Keratinocyte (primary cell): ENCODE measurements around the gene CFAP92. TPM values are rescaled to one million over a fixed set of nuclear protein-coding genes. Genes with fewer than 3 reads are reported as not detected.
"Not testable (repeated sequence)": the region's sequence is repeated elsewhere in the genome, so short reads cannot be mapped to it uniquely, and the experiment has no call there.

Source experiments
- DNase-seq: peaks from one replicate; pipeline ENCODE4 v3.0.0-alpha.2; 2011; ENCODE audit warnings: low read depth, missing footprints, low spot score
- FAIRE-seq: peaks from 2 replicates; lab custom pipeline; 2011; peaks lifted over from hg19 to GRCh38; lab: Jason Lieb, UNC
- H2AFZ ChIP-seq: 2 replicates; pipeline ENCODE4 v1.6.0; 2012; ENCODE audit warnings: low read length, control low read depth, inconsistent platforms; ENCODE audit not compliant: control insufficient read depth
- H3K27ac ChIP-seq: 2 replicates; pipeline ENCODE4 v1.5.1; 2011; ENCODE audit warnings: low read length; ENCODE audit not compliant: control insufficient read depth, insufficient read depth
- H3K27me3 ChIP-seq: 3 replicates; pipeline ENCODE4 v1.6.0; 2011; ENCODE audit warnings: low read length; ENCODE audit not compliant: control insufficient read depth, insufficient read depth; ENCODE audit errors: extremely low read depth
- H3K36me3 ChIP-seq, 2 experiments: 2 replicates in 1 of 2; 3 replicates in 1 of 2; pipeline ENCODE4 v1.5.1; 2011; ENCODE audit warnings: low read length in 2 of 2, mild to moderate bottlenecking in 1 of 2; ENCODE audit not compliant: control insufficient read depth in 2 of 2, insufficient read depth in 2 of 2; ENCODE audit errors: extremely low read depth in 1 of 2
- H3K4me1 ChIP-seq: 3 replicates; pipeline ENCODE4 v1.5.1; 2011; ENCODE audit warnings: low read length; ENCODE audit not compliant: control insufficient read depth, insufficient read depth; ENCODE audit errors: extremely low read depth
- H3K4me2 ChIP-seq: 3 replicates; pipeline ENCODE4 v1.6.0; 2011; ENCODE audit warnings: low read depth, low read length; ENCODE audit not compliant: control insufficient read depth, insufficient read depth; ENCODE audit errors: extremely low read depth
- H3K4me3 ChIP-seq, 3 experiments: fragments of 200-600 bp in 1 of 3; sonication (generic) in 1 of 3; 2 replicates in 2 of 3; 3 replicates in 1 of 3; pipeline ENCODE4 v1.5.1; 2011 to 2016; ENCODE audit warnings: low read length in 3 of 3, mild to moderate bottlenecking in 3 of 3, control low read depth in 2 of 3, inconsistent platforms in 1 of 3, low read depth in 1 of 3, mixed read lengths in 1 of 3, mixed run types in 1 of 3, moderate library complexity in 1 of 3; ENCODE audit not compliant: control insufficient read depth in 2 of 3, insufficient read depth in 2 of 3; ENCODE audit errors: extremely low read depth in 1 of 3
- H3K79me2 ChIP-seq: 2 replicates; pipeline ENCODE4 v1.6.0; 2012; ENCODE audit warnings: low read length; ENCODE audit not compliant: control insufficient read depth, insufficient read depth
- H3K9ac ChIP-seq: 3 replicates; pipeline ENCODE4 v1.6.0; 2011; ENCODE audit warnings: low read length; ENCODE audit not compliant: control insufficient read depth, insufficient read depth; ENCODE audit errors: extremely low read depth
- H3K9me1 ChIP-seq: 3 replicates; pipeline ENCODE4 v1.6.0; 2011; ENCODE audit warnings: low read length; ENCODE audit not compliant: control insufficient read depth, insufficient read depth; ENCODE audit errors: extremely low read depth
- H3K9me3 ChIP-seq: 2 replicates; pipeline ENCODE4 v1.5.1; 2012; ENCODE audit warnings: low read depth, low read length; ENCODE audit not compliant: control insufficient read depth
- H4K20me1 ChIP-seq: 3 replicates; pipeline ENCODE4 v1.6.0; 2011; ENCODE audit warnings: low read length; ENCODE audit not compliant: control insufficient read depth, insufficient read depth; ENCODE audit errors: extremely low read depth
- EZH2 ChIP-seq: IDR thresholded peaks from one replicate; pipeline ENCODE4 v1.6.1; 2012; ENCODE audit warnings: inconsistent platforms, mild to moderate bottlenecking, low read length, moderate library complexity
- dilution Hi-C: fragments of 300-500 bp; cut with MboI; formaldehyde crosslinking; loops from one replicate; pipeline ENCODE4 v1.7.0; 2020; ENCODE audit warnings: low sequenced_read_pairs; ENCODE audit not compliant: extremely low pct_ligation_motif_present
- polyA plus RNA-seq, 5 experiments: library from polyadenylated mRNA; depleted of rRNA in 3 of 5; stranded (reverse) in 3 of 5; stranded (forward) in 1 of 5; unstranded in 1 of 5; fragments of >200 nt; gene quantifications; 1 replicate in 1 of 5; 2 replicates in 3 of 5; 3 replicates in 1 of 5; pipeline versions ENCODE4 v1.2.1 to v1.2.3, GENCODE V29; 2011 to 2012; ENCODE audit warnings: missing spikeins in 2 of 5, low read depth in 1 of 5, low replicate concordance in 1 of 5
- TF ChIP-seq, protein P1 (sequence below), 3 experiments: IDR thresholded peaks in 1 of 3; conservative IDR thresholded peaks in 1 of 3; optimal IDR thresholded peaks in 1 of 3; 2 replicates in 2 of 3; 3 replicates in 1 of 3; pipeline versions ENCODE3 to v1.5.1; 2011; ENCODE audit warnings: low read length in 3 of 3, mild to moderate bottlenecking in 3 of 3, moderate library complexity in 2 of 3, control low read depth in 1 of 3, inconsistent platforms in 1 of 3; ENCODE audit not compliant: insufficient read depth in 2 of 3; ENCODE audit errors: extremely low read depth in 1 of 3

Gene CFAP92
- polyA plus RNA-seq, 1 donor (not counting 4 experiments of a cell fraction or from before 2014, with no cell fraction given): 0.26 TPM

DNA sequence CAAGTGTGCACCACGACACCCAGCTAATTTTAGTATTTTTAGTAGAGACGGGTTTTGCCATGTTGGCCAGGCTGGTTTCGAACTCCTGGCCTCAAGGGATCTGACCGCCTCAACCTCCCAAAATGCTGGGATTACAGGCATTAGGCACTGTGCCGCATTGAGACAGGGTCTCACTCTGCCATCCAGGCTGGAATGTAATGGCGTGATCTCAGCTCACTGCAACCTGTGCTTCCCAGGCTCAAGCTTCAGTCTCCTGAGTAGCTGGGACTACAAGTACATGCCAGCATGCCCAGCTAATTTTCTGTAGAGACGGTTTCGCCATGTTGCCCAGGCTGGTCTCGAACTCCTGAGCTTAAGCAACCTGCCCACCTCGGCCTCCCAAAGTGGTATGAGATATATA is 62.8 kb downstream of the CFAP92 start:
- Histone ChIP-seq H3K9ac (no peak overlapping the region), H3K9me3 (no peaks in the 10 kb centered on the region), H3K9me1 (no peaks in the 10 kb centered on the region), H3K4me1 (no peaks in the 10 kb centered on the region), H3K36me3 (no peaks in the 10 kb centered on the region), H2AFZ (no peak overlapping the region), H3K79me2 (no peaks in the 10 kb centered on the region), H3K27ac (no peak overlapping the region), H3K4me3 (no peak overlapping the region), H3K27me3 (peaks cover 13% of the 10 kb centered on the region), H3K4me2 (no peak overlapping the region), H4K20me1 (no peaks in the 10 kb centered on the region)
- dilution Hi-C loops: no loop called here
- no peak for FAIRE-seq
- DNase-seq: no peak
- TF ChIP-seq, protein P1, sequence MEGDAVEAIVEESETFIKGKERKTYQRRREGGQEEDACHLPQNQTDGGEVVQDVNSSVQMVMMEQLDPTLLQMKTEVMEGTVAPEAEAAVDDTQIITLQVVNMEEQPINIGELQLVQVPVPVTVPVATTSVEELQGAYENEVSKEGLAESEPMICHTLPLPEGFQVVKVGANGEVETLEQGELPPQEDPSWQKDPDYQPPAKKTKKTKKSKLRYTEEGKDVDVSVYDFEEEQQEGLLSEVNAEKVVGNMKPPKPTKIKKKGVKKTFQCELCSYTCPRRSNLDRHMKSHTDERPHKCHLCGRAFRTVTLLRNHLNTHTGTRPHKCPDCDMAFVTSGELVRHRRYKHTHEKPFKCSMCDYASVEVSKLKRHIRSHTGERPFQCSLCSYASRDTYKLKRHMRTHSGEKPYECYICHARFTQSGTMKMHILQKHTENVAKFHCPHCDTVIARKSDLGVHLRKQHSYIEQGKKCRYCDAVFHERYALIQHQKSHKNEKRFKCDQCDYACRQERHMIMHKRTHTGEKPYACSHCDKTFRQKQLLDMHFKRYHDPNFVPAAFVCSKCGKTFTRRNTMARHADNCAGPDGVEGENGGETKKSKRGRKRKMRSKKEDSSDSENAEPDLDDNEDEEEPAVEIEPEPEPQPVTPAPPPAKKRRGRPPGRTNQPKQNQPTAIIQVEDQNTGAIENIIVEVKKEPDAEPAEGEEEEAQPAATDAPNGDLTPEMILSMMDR (optimal IDR thresholded peaks at IDR 0.05 in 1 of 3, IDR thresholded peaks at IDR 0.05 in 1 of 3, conservative IDR thresholded peaks at IDR 0.05 in 1 of 3; ENCODE audit: extremely low read depth in 1 of 3, insufficient read depth in 2 of 3, low read length in 3 of 3): no peak
- TF ChIP-seq EZH2: no peak

DNA sequence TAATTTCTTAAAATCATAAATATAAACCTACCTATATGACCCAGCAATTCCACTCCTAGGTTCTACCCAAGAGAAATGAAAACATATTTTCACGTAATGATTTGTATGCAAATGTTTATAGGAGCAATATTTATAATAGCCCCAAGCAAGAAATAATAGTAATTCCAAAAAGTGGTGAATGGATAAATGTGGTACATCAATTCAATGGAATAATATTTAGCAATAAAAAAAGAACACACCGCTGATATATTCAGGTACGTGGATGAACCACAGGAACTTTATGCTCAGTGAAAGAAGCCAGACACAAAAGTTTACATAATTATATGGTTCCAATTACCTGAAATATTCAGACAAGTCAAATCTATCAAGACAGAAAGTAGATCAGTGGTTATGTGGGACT is 64.5 kb downstream of the CFAP92 start:
- no peaks in the 10 kb centered on the region for H3K79me2 ChIP-seq
- H3K27me3 ChIP-seq: peaks cover 13% of the 10 kb centered on the region
- no peaks in the 10 kb centered on the region for H3K9me1 ChIP-seq
- H3K4me2 ChIP-seq: no peak overlapping the region
- no peak for TF ChIP-seq EZH2
- TF ChIP-seq, protein P1 (optimal IDR thresholded peaks at IDR 0.05 in 1 of 3, IDR thresholded peaks at IDR 0.05 in 1 of 3, conservative IDR thresholded peaks at IDR 0.05 in 1 of 3; ENCODE audit: extremely low read depth in 1 of 3, insufficient read depth in 2 of 3, low read length in 3 of 3): no peak
- no peak overlapping the region for H2AFZ ChIP-seq
- no peak overlapping the region for H3K4me3 ChIP-seq
- dilution Hi-C loops: no loop called here
- H3K27ac ChIP-seq: no peak overlapping the region
- H4K20me1 ChIP-seq: no peaks in the 10 kb centered on the region
- DNase-seq: no peak
- no peaks in the 10 kb centered on the region for H3K4me1 ChIP-seq
- H3K36me3 ChIP-seq: no peaks in the 10 kb centered on the region
- peaks cover 6% of the 10 kb centered on the region for H3K9me3 ChIP-seq
- no peak overlapping the region for H3K9ac ChIP-seq
- no peak for FAIRE-seq

DNA sequence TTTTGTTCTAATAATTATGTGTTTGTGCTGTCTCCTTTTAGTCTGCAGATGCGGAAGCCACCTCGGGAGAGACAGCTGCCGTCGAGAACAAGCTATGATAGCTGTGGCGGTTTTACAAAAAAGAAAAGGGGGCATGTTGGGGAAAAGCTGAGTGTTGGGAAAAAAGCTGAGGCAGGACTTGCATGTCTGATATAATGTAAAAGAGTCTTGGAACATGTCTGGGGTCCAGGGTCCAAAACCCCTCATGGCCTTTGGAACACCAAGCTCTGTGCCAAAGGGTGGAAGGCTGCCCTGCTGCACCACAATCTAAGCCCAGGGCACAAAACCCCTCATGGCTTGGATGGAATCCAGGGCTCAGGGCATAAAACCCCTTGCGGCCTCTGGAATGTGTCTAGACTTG is 69.9 kb downstream of the CFAP92 start:
- H3K9me1 ChIP-seq, H3K4me2 ChIP-seq, H3K4me3 ChIP-seq, dilution Hi-C loops, H2AFZ ChIP-seq, H3K79me2 ChIP-seq, H3K9ac ChIP-seq, H4K20me1 ChIP-seq, H3K4me1 ChIP-seq, H3K36me3 ChIP-seq, FAIRE-seq, H3K27ac ChIP-seq, DNase-seq, H3K27me3 ChIP-seq: not testable (repeated sequence)
- peaks cover 17% of the 10 kb centered on the region for H3K9me3 ChIP-seq
